Measurements from ENCODE around the gene MED26.

The MED26 gene

DNA sequence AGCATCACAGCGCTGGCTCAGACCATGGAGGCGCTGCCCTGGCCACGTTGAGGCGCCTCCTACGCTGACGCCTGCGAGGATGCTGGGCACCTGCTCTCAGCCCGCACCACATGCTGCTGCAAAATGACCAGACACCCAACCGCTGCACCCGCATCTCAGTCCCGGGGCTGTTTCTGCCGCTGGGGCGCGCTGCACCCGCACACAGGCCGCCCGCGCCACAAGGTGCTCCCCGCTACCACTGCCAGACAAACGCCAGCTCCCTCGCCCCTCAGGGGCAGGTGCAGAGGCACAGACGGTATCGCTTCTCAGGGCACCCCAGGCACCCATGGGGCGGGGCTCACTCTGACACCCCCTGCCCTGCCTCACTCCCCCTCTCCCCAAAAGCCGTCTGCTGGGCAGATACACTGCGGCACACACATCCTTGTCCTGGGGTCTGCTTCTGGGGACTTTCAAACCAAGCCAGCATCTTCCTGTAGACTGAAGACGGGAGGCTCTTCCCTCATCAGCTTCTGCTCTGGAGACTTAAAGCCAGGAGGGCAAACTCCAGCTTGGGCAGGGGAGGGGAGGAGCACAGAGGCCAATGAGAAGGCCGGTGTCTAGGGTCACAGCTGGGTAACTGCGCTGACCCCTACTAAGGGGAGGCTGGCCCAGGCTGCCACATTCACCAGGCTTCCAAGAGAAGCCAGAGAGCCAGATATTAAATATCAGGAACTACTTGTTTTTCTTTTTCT lies 102.1 kb downstream of the MED26 start:
- no peaks in the 10 kb centered on the region for H3F3A ChIP-seq (ENCODE audit: insufficient read depth, low read length)
- H3K36me3 ChIP-seq (replicated peaks; ENCODE audit: insufficient read depth, low read length): peaks cover 5% of the 10 kb centered on the region
- H3K4me3 ChIP-seq (ENCODE audit: low read length): no peak overlapping the region
- no peaks in the 10 kb centered on the region for H4K20me1 ChIP-seq (ENCODE audit: insufficient read depth, low read length)
- H3K9me3 ChIP-seq (replicated peaks; ENCODE audit: insufficient read depth, low read length): no peaks in the 10 kb centered on the region
- H3K4me2 ChIP-seq (ENCODE audit: low read depth, low read length): no peak overlapping the region
- no peaks in the 10 kb centered on the region for H3K27me3 ChIP-seq (replicated peaks; ENCODE audit: insufficient read depth, low read length)
- TF ChIP-seq EZH2phosphoT487 (IDR thresholded peaks at IDR 0.05; ENCODE audit: low read length): no peak
- H3K27ac ChIP-seq (ENCODE audit: low read length): no peak overlapping the region
- H3K79me2 ChIP-seq (ENCODE audit: low read length): peaks cover 31% of the 10 kb centered on the region
- H3K9ac ChIP-seq (ENCODE audit: low read length): no peak overlapping the region
- no peak overlapping the region for H2AFZ ChIP-seq (ENCODE audit: low read length)
- no peaks in the 10 kb centered on the region for H3K9me2 ChIP-seq (replicated peaks; ENCODE audit: insufficient read depth, low read length)
- H3K4me1 ChIP-seq (ENCODE audit: low read length): no peaks in the 10 kb centered on the region
- no peak for DNase-seq

DNA sequence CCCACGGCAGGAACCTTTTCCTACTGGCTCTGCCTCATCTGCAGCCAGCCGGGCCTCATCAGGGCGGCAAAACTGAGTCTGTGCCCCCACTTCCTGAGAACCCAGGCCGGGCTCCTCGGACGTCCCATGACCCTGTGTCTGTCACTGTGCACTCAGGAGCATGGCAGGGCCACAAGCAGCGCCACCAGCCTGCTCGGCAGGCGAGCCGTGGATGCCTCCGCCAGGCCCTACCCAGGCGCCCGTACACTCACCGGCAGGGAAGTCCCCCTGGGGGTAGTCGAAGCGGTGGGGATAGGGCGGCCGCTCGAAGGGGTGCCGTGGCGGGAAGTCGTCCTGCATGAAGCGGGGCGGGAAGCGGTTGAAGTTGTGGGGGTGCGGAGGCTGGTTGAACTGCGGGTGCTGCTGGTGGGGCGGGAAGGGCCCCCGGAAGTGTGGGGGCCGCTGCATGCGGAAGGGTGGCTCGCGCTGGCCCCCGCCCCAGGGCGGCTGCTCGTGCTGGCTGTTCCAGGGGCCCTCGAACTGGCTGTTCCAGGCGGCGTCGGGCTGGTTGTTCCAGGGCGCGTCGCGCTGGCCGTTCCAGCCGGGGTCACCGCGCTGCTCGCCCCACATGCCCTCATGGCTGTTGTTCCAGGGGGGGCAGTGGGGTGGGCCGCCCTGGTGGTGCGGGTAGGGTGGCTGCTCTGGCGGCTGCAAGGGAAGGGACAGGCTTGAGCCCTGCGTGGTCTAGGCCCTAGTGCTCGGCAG lies 102.8 kb downstream of the MED26 start:
- Histone ChIP-seq H3K9ac (ENCODE audit: low read length) (no peak overlapping the region), H3K9me2 (replicated peaks; ENCODE audit: insufficient read depth, low read length) (no peaks in the 10 kb centered on the region), H3K9me3 (replicated peaks; ENCODE audit: insufficient read depth, low read length) (no peaks in the 10 kb centered on the region), H3F3A (ENCODE audit: insufficient read depth, low read length) (no peaks in the 10 kb centered on the region), H3K27ac (ENCODE audit: low read length) (no peak overlapping the region), H3K4me2 (ENCODE audit: low read depth, low read length) (no peak overlapping the region), H2AFZ (ENCODE audit: low read length) (no peak overlapping the region), H3K4me3 (ENCODE audit: low read length) (no peak overlapping the region), H3K27me3 (replicated peaks; ENCODE audit: insufficient read depth, low read length) (no peaks in the 10 kb centered on the region), H3K79me2 (ENCODE audit: low read length) (peaks cover 24% of the 10 kb centered on the region), H3K36me3 (replicated peaks; ENCODE audit: insufficient read depth, low read length) (peaks cover 12% of the 10 kb centered on the region), H4K20me1 (ENCODE audit: insufficient read depth, low read length) (no peaks in the 10 kb centered on the region), H3K4me1 (ENCODE audit: low read length) (no peaks in the 10 kb centered on the region)
- no peak for TF ChIP-seq EZH2 (optimal IDR thresholded peaks at IDR 0.05; ENCODE audit: low read depth, low read length)
- TF ChIP-seq, protein P1, sequence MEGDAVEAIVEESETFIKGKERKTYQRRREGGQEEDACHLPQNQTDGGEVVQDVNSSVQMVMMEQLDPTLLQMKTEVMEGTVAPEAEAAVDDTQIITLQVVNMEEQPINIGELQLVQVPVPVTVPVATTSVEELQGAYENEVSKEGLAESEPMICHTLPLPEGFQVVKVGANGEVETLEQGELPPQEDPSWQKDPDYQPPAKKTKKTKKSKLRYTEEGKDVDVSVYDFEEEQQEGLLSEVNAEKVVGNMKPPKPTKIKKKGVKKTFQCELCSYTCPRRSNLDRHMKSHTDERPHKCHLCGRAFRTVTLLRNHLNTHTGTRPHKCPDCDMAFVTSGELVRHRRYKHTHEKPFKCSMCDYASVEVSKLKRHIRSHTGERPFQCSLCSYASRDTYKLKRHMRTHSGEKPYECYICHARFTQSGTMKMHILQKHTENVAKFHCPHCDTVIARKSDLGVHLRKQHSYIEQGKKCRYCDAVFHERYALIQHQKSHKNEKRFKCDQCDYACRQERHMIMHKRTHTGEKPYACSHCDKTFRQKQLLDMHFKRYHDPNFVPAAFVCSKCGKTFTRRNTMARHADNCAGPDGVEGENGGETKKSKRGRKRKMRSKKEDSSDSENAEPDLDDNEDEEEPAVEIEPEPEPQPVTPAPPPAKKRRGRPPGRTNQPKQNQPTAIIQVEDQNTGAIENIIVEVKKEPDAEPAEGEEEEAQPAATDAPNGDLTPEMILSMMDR (IDR thresholded peaks at IDR 0.05; ENCODE audit: low read length): no peak
- no peak for TF ChIP-seq EZH2phosphoT487 (IDR thresholded peaks at IDR 0.05; ENCODE audit: low read length)
- DNase-seq: no peak
